Measurements from ENCODE around the gene MEGF10. TPM values are rescaled to one million over a fixed set of nuclear protein-coding genes. Genes with fewer than 3 reads are reported as not detected.
"Not testable (repeated sequence)": the region's sequence is repeated elsewhere in the genome, so short reads cannot be mapped to it uniquely, and the experiment has no call there.

Gene MEGF10
- total RNA-seq, 4 donors from 2014 or later = 0.50 to 2.9 (median 0.95) TPM

DNA sequence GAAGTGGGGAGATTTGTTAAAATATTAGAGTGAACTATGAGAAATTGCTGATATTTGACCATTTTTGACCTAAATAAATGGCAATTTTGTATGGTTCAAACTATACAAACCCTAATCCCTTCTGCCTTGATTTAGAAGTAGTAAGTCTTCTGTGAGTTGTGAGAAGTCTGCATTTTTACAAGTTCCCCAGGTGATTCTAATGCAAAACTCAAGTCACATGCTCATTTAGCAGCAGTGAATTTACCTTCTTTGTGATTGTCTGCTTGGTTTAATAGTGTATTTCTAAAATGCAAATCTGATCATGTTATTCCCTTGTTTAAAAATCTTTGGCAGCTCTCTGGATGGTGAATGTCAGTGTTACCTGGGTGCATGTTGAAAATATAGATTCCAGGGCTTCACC is 2.8 kb downstream of the MEGF10 start:
- Histone ChIP-seq H3K4me1 (peaks cover 9 to 14% (median 13%) of the 10 kb centered on the region in 4 donors), H3K4me3 (no peak overlapping the region), H3K9me3 (peaks cover 0 to 6% (median 5%) of the 10 kb centered on the region in 4 donors), H3K27ac (replicated peaks in 1 of 4) (no peak overlapping the region), H3K27me3 (peaks cover 0 to 36% (median 12%) of the 10 kb centered on the region in 4 donors), H3K36me3 (no peaks in the 10 kb centered on the region)
- TF ChIP-seq EP300 (IDR thresholded peaks at IDR 0.05) = no peak
- TF ChIP-seq, protein P1, sequence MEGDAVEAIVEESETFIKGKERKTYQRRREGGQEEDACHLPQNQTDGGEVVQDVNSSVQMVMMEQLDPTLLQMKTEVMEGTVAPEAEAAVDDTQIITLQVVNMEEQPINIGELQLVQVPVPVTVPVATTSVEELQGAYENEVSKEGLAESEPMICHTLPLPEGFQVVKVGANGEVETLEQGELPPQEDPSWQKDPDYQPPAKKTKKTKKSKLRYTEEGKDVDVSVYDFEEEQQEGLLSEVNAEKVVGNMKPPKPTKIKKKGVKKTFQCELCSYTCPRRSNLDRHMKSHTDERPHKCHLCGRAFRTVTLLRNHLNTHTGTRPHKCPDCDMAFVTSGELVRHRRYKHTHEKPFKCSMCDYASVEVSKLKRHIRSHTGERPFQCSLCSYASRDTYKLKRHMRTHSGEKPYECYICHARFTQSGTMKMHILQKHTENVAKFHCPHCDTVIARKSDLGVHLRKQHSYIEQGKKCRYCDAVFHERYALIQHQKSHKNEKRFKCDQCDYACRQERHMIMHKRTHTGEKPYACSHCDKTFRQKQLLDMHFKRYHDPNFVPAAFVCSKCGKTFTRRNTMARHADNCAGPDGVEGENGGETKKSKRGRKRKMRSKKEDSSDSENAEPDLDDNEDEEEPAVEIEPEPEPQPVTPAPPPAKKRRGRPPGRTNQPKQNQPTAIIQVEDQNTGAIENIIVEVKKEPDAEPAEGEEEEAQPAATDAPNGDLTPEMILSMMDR (IDR thresholded peaks at IDR 0.05) = no peak
- no peak for TF ChIP-seq POLR2AphosphoS5 (IDR thresholded peaks at IDR 0.05)
- no peak for TF ChIP-seq POLR2A (IDR thresholded peaks at IDR 0.05; ENCODE audit: low read depth)
- intact Hi-C loops (cut with DNase I) = loop anchor here (10.0 kb wide), 2 partner anchors 151 to 201 kb away; no protein-coding TSS in a partner anchor
- no peak for DNase-seq (ENCODE audit: extremely low spot score)

DNA sequence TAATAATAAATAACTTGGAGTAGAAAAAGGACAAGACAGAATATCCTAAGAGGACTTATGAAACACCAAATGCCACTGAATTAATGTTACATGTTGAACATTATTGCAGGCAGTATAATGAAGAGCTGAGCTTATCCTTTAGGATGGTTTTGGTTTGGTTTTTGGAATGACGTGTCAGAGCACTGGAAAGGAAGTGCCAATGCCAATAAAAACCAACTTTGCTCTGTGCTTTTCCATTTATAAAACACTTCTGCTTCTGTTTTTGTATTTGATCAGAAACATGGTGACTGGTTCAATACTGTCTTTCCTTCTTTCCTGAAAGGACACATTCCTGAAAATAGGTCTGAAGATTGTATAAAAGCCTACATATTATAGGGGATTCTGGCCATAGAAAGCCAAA is 4.2 kb downstream of the MEGF10 start:
- Histone ChIP-seq H3K4me3 (no peak overlapping the region), H3K36me3 (no peaks in the 10 kb centered on the region), H3K27ac (replicated peaks in 1 of 4) (no peak overlapping the region), H3K9me3 (no peaks in the 10 kb centered on the region), H3K4me1 (peaks cover 9 to 14% (median 13%) of the 10 kb centered on the region in 4 donors), H3K27me3 (peaks cover 0 to 34% (median 12%) of the 10 kb centered on the region in 4 donors)
- no peak for DNase-seq (ENCODE audit: extremely low spot score)
- WGBS = 68% methylated on average over 1 of the region's 1 CpG
- intact Hi-C loops (cut with DNase I) = loop anchor here (10.0 kb wide), 2 partner anchors 150 to 200 kb away; no protein-coding TSS in a partner anchor
- TF ChIP-seq, protein P1 (IDR thresholded peaks at IDR 0.05) = no peak
- TF ChIP-seq POLR2AphosphoS5 (IDR thresholded peaks at IDR 0.05) = no peak

DNA sequence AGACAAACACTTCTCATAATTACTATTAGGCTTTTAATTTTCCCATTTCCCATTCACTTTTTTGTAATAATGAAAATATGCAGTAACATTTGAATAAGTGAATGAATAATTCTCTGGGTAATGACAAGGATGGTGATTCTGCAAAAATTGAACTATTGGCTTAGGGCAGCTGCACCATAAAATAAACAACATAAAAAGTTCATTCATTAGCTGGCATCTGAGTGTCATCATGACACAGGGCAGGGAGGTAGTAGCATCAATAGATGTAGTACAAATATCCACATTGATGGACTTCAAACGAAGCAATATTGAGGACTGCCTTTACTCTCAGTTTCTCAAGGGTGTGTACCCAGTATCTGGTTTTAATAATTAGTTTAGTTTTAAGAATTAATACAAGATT is 4.9 kb downstream of the MEGF10 start:
- 63% methylated on average over 1 of the region's 1 CpG for WGBS
- Histone ChIP-seq H3K36me3 (no peaks in the 10 kb centered on the region), H3K4me1 (peaks cover 4 to 8% (median 7%) of the 10 kb centered on the region in 4 donors), H3K27me3 (peaks cover 0 to 28% (median 8%) of the 10 kb centered on the region in 4 donors), H3K27ac (replicated peaks in 1 of 4) (no peak overlapping the region), H3K9me3 (no peaks in the 10 kb centered on the region), H3K4me3 (no peak overlapping the region)
- intact Hi-C loops (cut with DNase I) = loop anchor here (10.0 kb wide), 2 partner anchors 149 to 199 kb away; no protein-coding TSS in a partner anchor
- no peak for TF ChIP-seq POLR2A (IDR thresholded peaks at IDR 0.05; ENCODE audit: low read depth)
- no peak for TF ChIP-seq POLR2AphosphoS5 (IDR thresholded peaks at IDR 0.05)
- TF ChIP-seq EP300 (IDR thresholded peaks at IDR 0.05) = no peak
- TF ChIP-seq, protein P1 (IDR thresholded peaks at IDR 0.05) = no peak
- no peak for DNase-seq (ENCODE audit: extremely low spot score)

DNA sequence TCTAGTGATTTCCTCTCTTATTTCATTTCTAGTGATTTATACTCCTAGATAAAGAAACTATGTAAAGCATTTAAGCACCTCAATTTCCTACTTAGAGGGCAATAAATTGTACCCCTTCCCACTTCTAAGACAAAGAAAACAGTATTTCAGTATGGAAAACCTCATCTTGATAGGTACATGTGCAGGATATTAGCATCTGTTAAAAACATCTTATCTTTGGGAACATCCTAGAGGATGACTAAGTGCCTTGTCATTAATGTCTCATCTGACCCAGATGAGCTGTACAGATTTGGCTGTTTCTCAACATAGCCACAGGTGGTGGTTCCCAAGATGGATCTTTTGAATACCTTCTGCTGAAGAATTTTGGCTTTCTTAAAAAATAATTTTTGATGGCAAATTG is 5.7 kb downstream of the MEGF10 start:
- intact Hi-C loops (cut with DNase I) = loop anchor here (10.0 kb wide), 2 partner anchors 148 to 198 kb away; no protein-coding TSS in a partner anchor
- no peaks in the 10 kb centered on the region for H3K36me3 ChIP-seq
- peaks cover 0 to 19% (median 3%) of the 10 kb centered on the region in 4 donors for H3K27me3 ChIP-seq
- TF ChIP-seq POLR2A (IDR thresholded peaks at IDR 0.05; ENCODE audit: low read depth) (no peak), EP300 (IDR thresholded peaks at IDR 0.05) (no peak), POLR2AphosphoS5 (IDR thresholded peaks at IDR 0.05) (no peak)
- TF ChIP-seq, protein P1 (IDR thresholded peaks at IDR 0.05) = no peak
- H3K4me1 ChIP-seq = no peaks in the 10 kb centered on the region
- DNase-seq (ENCODE audit: extremely low spot score) = no peak
- no peak overlapping the region for H3K4me3 ChIP-seq
- no peaks in the 10 kb centered on the region for H3K9me3 ChIP-seq
- H3K27ac ChIP-seq (replicated peaks in 1 of 4) = no peak overlapping the region

DNA sequence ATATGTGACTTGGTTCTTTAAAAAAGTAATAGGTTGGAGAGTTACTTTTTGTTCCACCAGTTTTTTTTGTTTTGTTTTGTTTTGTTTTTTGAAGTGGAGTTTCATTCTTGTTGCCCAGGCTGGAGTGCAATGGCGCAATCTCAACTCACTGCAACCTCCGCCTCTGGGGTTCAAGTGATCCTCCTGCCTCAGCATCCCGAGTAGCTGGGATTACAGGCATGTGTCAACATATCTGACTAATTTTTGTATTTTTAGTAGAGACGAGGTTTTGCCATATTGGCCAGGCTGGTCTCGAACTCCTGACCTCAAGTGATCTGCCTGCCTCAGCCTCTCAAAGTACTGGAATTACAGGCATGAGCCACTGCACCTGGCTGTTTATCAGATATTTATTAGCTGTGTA is 6.3 kb downstream of the MEGF10 start:
- intact Hi-C loops (cut with DNase I) = loop anchor here (10.0 kb wide), 2 partner anchors 148 to 198 kb away; no protein-coding TSS in a partner anchor
- H3K4me3 ChIP-seq; DNase-seq (ENCODE audit: extremely low spot score); H3K4me1 ChIP-seq; H3K36me3 ChIP-seq; H3K9me3 ChIP-seq; H3K27ac ChIP-seq (replicated peaks in 1 of 4): not testable (repeated sequence)
- 92% methylated on average over 5 of the region's 5 CpGs for WGBS
- H3K27me3 ChIP-seq = peaks cover 0 to 14% (median 3%) of the 10 kb centered on the region in 4 donors

Data from esophagus muscularis mucosa (tissue), 4 donors.